ENCODE data around the gene FANCD2.
"Not testable (repeated sequence)": the region's sequence is repeated elsewhere in the genome, so short reads cannot be mapped to it uniquely, and the experiment has no call there.

Gene FANCD2

DNA sequence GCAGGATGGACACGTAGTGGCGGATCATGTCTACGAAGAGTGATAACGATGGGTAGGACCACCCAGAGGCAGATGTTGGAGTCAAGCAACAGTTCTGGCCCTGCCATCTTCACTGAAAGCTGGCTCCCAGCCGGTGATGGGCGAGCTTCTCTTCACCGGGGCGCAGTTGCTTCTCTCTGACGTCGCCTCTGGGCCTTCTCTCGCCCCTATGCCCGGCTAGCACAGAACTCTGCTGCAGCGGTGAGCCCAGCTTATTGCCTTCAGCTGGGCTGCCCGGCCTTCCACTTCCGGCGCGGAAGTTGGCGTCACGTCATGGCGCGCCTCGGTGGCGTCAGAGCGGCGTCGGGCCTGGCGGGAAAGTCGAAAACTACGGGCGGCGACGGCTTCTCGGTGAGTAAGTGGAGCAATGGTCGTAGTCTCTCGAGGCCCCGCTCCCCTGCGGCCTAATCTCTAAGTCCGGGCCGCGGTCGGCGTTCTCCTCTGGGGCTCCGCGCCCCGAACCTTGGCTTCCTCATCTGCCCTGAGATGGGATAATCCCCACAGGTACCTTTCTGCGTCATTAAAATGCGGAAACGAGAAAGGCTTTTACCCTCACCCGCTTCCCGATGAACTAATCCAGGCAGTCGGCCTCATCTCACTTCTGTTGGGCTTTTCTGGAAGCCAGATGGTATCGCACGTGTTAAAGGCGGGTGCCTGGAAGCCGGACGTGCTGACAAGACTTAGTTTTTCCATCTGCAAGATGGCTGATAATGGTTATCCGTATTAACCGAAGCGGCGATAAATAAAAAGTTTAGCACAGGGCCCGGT lies at the start of gene FANCD2:
FANCD2 (plus strand) TSS at position 354 of the 807 bp plus-strand sequence. CDS start 2,221 bp downstream, outside the sequence.
- DNase-seq, result peak; percentile 95

DNA sequence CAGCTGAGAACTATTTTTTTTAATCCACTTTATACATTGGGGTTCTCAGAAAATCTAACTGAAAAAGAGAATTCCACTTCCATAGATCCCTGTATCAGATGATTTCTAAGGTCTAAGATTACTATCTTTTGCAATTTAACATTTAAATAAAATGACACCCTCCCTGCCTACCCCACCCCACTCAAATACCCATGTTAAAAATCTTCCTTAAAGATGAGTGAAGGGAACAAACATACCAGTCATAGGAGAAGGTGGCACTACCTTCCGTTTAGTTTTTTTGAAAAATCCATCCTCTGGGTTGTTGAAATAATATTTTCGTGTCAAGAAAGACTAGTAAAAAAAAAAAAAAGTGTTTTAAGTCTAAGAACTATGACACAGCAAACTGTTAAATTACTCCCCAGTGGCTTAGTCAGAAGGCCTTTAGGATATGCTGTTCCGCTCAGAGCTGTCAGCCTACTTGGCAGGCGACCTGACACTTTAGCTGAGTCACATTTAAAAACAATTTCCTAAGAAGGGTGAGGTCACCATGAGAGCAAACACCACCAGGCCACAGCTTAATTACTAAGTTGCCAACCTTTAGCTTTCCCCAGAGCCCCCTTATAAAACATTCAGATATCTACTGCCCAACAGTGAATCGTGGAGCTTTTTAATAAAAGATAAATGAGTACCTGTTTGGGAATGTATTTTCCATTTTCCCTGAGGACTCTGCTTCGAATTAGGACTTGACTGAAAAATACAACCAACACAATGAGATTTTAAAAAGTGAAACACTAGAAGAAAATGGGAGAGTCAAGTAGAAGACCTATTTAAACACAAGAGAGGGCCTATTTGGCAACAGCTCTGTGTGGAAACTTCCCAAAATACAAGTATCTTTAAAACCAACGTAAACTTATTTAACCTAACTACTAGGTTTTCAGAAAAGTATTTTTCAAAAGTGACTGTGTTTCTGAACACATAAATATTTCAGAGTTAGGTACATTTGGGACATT lies 49.2 kb upstream of the FANCD2 start:
- DNase-seq, result peak; percentile 86

DNA sequence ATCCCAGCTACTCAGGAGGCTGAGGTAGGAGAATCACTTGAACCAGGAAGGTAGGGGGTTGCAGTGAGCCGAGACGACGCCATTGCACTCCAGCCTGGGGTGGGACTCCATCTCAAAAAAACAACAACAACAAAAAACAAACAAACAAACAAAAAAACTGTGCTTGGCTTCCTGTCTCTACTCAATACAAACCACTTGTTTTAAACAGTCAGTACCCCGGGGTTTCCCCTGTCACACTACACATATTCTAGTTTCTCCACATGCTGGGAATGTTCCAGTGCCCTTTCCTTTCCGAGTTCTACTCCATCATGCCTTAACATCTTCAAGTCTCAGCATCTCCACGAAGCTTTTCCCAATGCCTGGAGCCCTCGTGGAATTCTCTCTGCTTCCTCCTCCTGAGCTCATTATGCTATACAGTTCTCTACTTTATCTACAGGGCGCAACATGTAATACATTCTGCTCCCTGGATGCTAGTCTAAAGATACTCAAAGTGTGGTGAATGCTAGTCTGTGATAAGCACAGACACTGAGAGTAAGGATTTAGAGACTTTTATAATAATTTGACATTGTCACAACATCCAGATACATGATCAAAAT lies 47.4 kb upstream of the FANCD2 start:
- no peak for DNase-seq

DNA sequence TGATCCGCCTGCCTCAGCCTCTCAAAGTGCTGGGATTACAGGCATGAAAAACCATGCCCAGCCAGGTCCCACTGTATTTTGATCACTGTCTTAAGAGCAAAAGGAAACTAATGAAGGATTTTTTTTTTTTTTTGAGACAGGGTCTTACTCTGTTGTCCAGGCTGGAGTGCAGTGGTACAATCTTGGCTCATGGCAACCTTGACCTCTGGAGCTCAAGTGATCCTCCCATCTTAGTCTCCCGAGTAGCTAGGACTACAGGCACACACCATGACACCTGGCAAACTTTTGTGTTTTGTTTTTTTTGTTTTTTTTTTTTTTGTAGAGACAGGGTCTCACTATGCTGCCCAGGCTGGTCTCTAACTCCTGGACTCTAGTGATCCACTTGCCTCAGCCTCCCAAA lies 46.0 kb upstream of the FANCD2 start:
- no peak for DNase-seq

DNA sequence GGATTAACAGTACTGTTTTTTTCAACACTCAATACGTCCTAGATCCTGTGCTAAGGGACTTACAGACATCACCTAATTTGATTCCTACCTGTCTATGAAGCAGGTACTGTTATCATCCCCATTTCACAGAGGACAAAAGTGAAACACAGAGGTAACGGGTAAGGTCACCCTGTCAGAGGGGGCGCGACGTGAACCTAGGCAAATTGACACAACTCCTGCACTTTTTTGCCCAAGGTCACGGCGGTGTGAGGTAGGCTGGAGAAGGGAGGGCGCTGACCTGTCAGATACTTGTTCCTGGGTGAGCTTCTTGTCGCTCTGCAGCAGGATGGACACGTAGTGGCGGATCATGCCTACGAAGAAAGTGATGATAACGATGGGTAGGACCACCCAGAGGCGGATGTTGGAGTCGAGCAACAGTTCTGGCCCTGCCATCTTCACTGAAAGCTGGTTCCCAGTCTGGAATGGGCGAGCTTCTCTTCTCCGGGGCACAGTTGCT lies 40.0 kb upstream of the FANCD2 start:
- DNase-seq, result no peak

DNA sequence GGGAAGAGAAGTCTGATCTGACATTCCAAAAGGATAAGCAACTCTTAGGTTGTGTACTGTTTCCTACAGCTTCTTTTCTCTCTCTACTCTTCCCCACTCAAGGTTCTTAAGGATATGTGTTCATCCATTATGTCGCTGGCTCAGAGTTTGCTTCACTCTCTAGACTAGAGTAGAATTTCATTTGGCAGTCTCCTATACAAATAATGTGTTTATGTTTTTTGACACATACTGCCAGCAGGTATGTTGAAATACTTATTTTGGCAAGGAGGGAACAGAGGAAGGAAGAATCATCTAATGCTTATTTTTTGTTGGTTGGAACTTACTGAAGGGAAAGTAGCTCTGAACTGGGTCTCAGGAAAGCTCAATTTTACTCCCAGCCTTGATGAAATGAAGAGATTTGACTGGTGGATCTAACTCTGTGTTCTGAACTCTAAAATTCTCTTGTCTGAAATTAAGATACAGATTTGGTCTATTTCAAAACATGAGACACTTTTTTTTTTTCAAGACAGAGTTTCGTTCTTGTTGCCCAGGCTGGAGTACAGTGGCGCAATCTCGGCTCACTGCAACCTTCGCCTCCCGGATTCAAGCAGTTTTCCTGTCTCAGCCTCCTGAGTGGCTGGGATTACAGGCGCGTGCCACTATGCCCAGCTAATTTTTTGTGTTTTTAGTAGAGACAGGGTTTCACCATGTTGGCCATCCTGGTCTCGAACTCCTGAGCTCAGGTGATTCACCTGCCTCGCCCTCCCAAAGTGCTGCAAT lies 32.0 kb upstream of the FANCD2 start:
- DNase-seq, result no peak

DNA sequence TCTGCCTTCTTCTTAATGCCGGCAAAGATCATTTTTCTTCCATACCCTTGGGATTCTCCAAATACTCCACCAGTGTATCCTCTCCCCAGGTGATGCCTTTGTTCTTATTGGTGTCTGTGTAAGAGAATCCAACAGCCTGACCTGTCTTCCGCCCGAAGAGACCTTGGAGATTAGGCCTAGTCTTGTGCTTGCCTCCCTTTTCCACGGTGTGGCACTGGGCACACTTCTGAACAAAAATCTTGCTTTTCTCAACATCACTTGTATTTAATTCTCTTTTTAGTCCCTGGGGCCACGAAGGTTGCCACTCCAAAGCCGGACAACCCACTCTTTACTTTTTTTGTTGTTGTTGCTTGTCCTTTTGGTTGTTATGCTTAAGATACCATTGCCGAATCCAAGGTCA lies 25.6 kb upstream of the FANCD2 start:
- DNase-seq, result no peak

DNA sequence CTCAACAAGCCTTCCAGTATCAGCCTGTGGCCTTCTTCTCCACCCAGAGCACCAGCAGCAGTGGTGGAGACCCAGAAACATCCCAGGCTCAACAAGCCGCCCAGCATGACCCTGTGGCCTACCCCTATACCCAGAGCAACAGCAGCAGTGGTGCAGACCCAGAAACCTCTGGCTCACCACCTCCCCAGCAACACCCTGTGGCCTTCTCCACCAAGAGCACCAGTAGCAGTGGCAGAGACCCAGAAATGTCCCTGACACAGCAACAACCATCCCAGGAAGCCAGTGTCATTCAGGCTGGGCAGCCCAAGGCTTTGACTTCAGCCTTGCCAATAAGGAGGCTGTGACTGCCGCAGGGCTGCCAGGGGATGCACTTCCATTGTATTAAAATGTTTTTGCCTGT lies 23.3 kb upstream of the FANCD2 start:
- no peak for DNase-seq

DNA sequence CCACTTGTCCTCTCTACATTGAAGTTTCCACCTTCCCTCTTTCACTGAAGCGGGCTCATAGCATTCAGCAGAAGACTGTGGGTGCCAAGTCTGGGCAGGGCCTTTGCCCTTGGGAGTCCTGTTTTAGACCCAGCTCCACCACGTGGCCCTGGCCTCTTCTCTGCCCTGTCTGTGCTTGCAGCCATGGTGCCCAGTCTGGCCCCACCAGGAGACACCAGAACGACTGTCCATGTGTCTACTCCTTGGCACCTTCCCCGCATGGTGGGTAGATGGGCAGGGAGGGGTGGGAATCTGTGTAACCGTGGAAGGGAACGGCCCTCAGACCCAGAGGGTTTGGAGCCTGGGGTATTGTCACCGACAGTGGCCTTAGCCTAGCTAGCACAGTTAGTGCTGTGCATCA lies 21.7 kb upstream of the FANCD2 start:
- DNase-seq, result no peak

DNA sequence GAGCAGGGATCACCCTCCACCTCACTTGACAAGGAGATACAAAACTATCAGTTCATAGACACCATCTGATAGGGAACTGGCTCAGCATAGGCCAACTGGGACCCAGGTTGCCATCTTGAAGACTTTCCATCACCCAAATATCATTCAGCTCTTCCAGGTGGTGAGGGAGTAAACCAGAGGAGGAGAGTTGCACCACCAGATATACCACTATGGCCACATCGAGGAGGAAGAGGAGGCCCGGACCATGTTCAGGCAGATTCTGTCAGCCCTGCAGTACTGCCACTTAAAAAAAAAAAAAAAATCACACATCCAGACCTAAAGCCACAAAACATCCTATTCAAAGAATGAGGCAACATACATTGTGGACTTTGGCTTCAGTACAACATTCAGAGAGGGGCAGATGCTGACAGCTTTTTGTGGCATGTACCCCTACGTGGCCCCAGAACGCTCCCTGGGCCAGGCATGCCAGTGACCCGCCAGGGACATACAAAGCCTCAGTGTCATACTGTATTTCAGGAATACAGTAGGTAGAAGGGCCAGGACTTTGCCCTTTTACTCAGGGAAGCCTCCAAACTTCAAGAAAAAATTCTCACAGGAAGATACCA lies 21.2 kb upstream of the FANCD2 start:
- DNase-seq, result no peak

DNA sequence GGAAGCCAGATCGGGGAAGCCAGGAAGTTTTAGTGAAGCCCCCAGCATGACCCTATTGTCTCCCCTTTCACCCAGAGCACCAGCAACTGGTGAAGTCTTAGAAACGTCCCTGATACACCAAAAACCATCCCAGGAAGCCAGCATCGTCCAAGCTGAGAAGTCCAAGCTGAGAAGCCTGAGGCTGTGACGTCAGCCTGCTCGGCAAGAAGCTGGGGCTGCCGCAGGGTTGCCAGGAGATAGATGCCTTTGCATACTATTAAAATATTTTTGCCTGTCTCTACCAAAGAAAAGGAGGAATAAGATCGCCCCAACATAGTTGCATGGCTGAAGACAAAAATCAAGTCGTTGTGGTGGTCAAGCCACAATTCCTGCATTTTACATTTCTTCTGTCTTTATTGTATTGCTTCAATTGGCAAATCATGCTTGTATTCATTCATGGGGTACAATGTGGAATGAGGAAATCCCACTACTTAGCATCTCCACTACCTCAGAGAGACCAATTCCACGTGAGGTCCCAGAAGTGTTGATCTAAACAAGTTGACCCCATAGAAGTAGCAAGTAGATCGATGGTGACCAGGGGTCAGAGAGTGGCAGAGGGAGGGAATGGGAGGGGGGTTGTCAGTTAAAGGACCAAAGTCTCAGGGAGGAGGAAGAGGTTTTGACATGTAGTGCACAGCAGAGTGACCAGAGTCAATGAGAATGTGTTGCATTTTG lies 20.0 kb upstream of the FANCD2 start:
- DNase-seq, result no peak

DNA sequence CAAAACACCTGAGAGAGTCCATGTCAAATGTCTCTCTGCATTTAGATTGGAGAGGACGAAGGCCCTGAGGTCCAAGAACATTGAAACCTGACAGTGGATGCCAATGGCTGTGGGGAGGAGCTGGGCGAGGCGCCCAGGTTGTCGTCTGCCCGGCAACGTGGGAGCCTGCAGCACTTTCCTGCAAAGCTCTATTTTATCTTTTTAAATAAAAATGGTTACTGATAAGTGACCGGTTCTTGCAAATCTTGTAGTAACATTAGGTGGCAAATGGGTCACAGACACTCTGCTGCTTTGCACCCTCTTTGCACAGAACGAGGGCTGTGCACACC lies 19.5 kb upstream of the FANCD2 start:
- DNase-seq, result no peak

DNA sequence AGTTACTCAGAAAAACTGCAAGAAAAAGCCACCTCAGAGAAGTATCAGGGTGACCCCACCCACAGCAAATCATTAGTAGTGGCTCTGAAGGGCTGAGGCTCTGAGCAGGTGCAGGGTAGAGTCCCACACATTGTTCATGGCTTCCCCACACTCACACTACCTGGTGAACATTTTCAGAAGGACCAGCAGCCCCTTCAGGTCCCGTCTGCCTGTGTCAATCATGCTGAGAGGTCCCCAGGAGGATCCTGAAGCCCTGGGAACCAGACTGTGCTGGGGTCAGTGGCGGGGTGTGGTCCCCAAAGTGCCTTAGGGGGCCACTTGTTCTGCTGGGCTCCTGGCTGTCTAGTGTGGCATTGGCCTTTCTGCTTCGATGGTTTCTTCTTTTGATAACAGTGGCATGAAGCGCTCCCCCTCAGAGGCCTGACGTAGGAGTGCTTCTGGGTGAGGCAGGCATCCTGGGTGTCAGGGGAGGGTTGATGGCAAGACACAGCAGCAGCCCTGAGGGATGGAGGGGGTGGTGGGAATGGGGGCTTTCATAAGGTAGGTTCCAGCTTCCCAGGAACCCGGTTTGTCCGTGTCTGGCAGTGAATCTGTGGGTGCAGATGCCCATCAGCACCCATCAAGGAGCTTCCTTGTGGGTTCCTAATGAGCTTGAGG lies 19.0 kb upstream of the FANCD2 start:
- DNase-seq, result no peak

DNA sequence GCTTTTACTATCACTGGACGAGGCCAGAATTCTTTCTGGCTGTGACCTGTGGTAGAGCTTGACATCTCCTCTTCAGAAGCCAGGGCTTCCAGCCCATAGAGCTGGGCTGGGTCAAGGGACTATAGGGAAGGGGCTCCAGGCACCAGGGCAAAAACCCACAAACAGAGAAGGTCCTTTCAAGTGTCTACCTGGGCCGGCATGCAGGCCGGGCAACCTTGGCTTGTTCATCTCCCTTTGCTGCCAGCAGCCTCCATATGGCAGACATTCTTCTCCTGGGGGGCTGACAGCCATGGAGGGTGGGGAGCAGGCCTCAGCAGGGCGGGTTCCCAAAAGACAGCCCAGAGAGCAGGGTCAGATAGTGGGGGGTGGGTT lies 18.0 kb upstream of the FANCD2 start:
- DNase-seq, result not testable (repeated sequence)

DNA sequence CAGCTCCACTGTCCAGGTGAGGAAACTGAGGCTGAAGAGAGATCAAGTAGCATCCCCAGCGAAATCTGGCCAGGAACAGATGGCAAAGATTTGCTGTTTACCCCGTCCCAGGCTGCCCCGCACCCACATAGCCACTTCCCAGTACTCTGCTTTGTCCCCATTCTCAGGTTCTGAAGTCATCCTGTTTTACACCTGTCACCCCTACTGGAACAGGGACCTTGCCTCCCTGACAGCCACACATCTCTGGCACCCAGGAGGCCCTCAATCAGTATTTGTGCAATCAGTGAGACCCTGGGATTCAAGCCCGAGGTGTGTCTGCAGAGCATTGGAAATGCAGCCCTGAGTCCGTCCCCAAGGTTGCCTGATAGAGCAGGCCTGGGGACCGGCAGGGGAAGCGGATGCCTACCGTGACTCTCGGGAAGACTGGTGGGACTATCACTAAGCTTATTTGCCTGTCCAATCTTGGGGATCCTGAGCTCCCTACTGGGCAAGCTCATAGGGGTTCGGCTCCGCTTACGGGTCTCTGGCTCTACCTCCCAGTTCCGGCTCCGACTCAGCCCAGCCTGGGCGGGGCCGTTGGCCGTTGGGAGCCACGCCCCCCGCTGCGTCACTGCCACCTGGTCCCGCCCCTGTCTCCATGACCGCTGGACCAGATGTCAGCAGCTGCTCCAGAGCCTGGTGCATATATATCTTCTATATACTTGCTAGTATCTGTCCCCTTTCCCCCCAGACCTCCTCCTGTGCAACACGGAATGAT lies 17.5 kb upstream of the FANCD2 start:
- peak; percentile 89 for DNase-seq

DNA sequence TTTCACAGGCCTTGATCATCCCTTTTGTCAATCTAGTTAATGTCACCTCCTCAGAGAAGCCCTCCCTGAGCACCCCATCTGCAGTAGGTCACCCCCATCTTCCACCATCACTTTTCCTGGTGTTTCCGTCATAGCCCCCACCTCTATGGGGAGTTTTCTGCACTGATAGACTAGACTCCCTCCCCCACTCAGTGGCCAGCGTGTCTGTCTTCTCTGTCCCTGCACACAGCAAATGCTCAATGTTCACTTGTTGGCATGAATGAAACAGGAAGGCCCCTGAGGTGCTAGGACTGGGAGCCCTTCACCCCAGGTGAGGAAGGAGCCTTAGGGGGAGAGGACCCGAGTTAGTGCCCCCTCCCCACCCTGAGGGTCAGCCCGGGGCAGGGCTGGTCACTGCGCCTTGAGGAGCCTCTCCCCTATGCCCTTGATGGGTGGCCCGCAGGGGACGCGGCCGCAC lies 15.8 kb upstream of the FANCD2 start:
- no peak for DNase-seq

DNA sequence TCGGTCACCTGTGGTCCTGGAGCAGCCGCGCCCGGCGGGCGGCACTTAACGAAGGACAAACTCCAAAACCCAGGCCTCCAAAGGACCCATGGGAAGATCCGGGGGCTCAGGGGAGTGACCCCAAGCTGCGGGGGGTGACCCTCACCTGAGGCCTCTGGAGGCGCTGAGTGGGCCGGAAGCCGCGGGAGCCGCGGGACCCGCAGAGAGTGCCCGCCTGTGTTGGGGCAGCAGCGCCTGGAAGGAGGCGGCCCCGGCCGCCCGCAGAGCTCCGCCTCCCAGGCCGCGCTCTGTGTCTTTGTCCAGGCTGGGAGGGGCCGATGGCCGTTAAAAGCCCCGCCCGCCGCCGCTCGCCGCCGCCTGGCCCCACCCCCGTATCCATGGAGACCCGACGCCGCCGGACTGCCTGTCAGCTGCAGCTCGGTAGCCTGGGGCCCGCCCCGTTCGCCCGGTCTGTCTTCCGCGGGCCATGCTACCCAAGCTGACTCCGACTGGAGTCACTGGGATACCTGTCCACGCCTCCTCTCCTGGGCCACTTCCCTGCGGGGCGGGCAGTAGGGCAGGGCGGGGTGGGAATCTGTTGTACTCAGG lies 15.3 kb upstream of the FANCD2 start:
- peak; percentile 99 for DNase-seq

DNA sequence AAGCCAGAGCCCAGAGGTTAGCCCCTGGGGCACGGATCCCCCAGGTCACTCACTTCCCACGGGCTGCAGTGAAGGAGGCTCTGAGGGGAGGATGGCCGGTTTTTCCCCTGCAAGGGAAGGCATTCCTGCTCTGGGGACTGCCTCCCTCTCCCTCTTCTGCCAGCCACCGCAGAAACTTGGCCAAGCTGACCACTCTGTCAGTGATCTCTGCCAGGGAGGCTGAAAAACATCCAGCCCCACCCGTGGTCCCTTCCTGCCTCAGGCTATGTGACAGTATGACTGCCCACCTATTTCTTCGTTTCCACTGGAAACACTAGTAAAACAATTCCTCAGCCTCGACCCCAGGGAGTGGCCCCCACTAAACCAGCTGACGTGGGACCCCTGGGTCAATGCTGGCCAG lies 14.6 kb upstream of the FANCD2 start:
- no peak for DNase-seq

DNA sequence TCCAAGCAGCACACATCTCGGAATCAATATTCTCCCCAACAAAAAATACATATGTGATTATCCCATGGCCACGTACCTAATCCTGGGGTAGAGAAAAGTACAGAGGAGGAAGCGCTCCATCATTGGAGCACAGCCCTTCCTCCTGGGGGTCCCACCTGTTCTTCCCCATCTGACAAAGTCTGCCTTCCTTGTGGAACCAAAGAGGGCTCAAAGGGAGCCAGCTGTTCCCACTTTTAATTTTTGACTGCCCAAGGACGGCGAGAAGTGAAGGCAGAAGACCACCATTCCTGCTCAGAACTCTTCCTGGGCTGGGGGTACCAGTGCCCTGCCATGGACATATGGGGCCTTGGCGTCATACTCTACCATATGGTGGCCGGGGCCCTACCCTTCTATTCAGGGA lies 14.1 kb upstream of the FANCD2 start:
- no peak for DNase-seq

DNA sequence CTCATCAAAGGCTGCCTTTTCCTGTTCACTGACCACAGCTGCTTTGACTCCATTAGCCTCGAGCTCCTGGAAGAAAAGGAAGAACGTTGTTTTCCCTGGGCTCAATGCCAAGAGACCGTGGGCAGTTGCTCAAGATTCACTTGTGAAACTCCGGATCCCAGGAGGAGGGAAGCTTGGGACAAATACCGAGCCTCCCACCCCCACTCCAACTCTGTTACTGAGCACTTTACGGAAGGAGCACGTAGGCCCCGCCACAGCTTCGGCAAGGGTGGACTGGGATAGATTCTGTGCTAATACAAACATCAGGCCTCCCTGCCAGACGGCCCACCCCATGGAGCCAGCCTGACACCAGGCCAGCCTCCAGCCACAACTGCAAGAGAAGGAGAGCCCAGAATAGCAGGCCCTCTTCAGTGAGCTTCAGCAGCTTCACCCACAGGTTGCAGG lies 10.8 kb upstream of the FANCD2 start:
- DNase-seq, result no peak
